Chondrocyte (in vitro differentiated cells): ENCODE results near the gene FIBP. TPM values are rescaled to one million over a fixed set of nuclear protein-coding genes. Genes with fewer than 3 reads are reported as not detected.
A peak's percentile ranks its signal among the peaks of the same experiment; 100 is the strongest.

Experiments
- DNase-seq: peaks from one replicate; pipeline ENCODE4 v3.0.0; 2021; ENCODE audit warnings: mixed read lengths, low spot score
- H3K27ac Mint-ChIP-seq: one replicate; pipeline ENCODE4 v1.8.0; 2021; ENCODE audit warnings: mild to moderate bottlenecking, moderate library complexity, mixed read lengths; ENCODE audit not compliant: unreplicated experiment
- H3K27me3 Mint-ChIP-seq: 2 replicates; pipeline ENCODE4 v1.8.0; 2021; ENCODE audit warnings: low read depth, mixed read lengths
- H3K36me3 Mint-ChIP-seq: 2 replicates; pipeline ENCODE4 v1.8.0; 2021; ENCODE audit warnings: low read depth, mixed read lengths
- H3K4me1 Mint-ChIP-seq: 2 replicates; pipeline ENCODE4 v1.8.0; 2021; ENCODE audit warnings: low read depth, mild to moderate bottlenecking, mixed read lengths
- H3K4me3 Mint-ChIP-seq: one replicate; pipeline ENCODE4 v1.8.0; 2021; ENCODE audit warnings: mild to moderate bottlenecking, moderate library complexity, mixed read lengths; ENCODE audit not compliant: unreplicated experiment
- H3K9me3 Mint-ChIP-seq: 2 replicates; pipeline ENCODE4 v1.8.0; 2021; ENCODE audit warnings: low read depth, mixed read lengths
- total RNA-seq: library from RNA; stranded (reverse); gene quantifications from 3 replicates; pipeline ENCODE4 v1.2.1, GENCODE V29; 2021
- TF ChIP-seq, protein P1 (sequence below): fragments of 200-600 bp; sonication (generic); IDR thresholded peaks from 2 replicates; pipeline ENCODE4 v1.5.0; 2021; ENCODE audit warnings: antibody characterized with exemption, mild to moderate bottlenecking, moderate library complexity

The FIBP gene
- total RNA-seq, 1 donor from 2014 or later: 83.5 TPM

DNA sequence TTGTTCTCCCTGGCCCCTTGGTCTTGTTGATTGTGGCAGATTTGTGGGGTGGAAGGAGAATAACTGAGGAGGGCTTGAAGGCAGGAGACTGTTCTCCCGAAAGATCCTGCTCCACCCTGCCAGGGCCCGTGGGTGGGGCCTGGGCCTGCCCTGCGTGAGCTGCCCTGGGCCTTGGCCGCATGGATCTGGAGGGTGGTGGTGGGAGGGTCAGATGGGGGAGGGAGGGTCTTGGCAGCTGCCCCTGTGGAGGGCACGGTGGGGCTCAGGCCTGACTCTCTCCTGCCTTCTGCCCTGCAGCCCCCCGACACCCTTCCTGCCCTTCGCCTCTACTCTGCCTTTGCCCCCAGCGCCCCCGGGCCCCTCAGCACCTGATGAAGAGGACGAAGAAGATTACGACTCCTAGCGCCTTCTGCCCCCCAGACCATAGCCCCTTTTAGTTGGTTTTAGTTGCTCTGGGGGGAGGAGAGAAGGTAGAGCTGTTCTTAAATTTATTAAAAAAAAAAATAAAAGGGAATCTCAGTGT is 32.8 kb upstream of the FIBP start:
- Mint-ChIP-seq H3K4me3 (no peak overlapping the region), H3K9me3 (no peaks in the 10 kb centered on the region), H3K36me3 (peaks cover 15% of the 10 kb centered on the region), H3K27me3 (no peaks in the 10 kb centered on the region), H3K27ac (no peak overlapping the region), H3K4me1 (peaks cover 27% of the 10 kb centered on the region)
- DNase-seq: no peak
- TF ChIP-seq, protein P1, sequence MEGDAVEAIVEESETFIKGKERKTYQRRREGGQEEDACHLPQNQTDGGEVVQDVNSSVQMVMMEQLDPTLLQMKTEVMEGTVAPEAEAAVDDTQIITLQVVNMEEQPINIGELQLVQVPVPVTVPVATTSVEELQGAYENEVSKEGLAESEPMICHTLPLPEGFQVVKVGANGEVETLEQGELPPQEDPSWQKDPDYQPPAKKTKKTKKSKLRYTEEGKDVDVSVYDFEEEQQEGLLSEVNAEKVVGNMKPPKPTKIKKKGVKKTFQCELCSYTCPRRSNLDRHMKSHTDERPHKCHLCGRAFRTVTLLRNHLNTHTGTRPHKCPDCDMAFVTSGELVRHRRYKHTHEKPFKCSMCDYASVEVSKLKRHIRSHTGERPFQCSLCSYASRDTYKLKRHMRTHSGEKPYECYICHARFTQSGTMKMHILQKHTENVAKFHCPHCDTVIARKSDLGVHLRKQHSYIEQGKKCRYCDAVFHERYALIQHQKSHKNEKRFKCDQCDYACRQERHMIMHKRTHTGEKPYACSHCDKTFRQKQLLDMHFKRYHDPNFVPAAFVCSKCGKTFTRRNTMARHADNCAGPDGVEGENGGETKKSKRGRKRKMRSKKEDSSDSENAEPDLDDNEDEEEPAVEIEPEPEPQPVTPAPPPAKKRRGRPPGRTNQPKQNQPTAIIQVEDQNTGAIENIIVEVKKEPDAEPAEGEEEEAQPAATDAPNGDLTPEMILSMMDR: no peak

DNA sequence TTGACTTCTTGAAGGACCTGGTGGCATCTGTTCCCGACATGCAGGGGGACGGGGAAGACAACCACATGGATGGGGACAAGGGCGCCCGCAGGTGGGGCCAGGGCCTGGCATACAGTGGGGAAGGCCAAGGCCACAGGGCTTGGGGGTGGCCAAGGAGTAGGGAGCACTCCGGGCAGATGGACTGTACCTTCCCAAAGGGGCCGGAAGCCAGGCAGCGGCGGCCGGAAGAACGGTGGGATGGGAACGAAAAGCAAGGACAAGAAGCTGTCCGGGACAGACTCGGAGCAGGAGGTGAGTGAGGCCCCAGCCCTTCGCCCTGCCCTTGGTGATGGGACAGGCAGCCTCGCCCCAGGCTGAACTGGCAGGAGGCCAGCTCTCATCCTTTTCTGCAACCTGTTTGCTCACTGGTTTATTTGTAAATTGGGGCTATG is 32.1 kb upstream of the FIBP start:
- Mint-ChIP-seq H3K27ac (no peak overlapping the region), H3K4me1 (peaks cover 34% of the 10 kb centered on the region), H3K27me3 (no peaks in the 10 kb centered on the region), H3K4me3 (peak overlapping the region; percentile 90), H3K9me3 (no peaks in the 10 kb centered on the region), H3K36me3 (peaks cover 15% of the 10 kb centered on the region)
- DNase-seq: no peak
- TF ChIP-seq, protein P1: no peak

DNA sequence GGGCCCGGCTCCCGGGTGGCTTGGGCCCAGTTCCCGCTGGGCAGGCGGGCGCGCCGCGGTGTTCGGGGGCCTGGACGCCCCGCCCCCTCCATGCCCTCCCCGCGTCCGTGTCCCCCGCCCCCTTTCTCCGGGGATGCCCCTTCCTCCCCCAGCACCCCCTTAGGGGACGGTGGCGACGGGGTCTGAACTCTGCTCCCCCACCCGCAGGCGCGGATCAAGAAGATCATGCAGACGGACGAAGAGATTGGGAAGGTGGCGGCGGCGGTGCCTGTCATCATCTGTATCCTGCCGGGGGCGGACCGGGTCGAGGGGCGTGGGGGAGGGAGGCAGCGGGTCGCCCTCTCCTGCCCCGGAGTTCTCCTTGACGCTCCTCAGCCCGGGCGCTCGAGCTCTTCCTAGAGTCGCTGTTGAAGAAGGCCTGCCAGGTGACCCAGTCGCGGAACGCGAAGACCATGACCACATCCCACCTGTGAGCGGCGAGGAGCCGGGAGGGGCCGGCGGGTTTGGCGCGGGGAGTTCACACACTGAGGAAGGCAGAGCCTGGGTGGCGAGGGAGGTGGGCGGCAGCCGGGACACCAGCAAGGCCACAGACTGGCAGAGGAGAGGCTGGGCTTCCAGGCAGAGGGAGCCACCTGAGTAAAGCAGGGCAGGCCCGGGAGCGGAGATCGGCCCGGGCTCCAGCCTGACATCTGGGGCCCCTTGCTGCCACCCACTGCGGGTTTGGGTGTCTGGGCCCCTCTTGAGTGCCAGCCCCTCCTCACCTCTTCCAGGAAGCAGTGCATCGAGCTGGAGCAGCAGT is 31.5 kb upstream of the FIBP start:
- TF ChIP-seq, protein P1: no peak
- no peaks in the 10 kb centered on the region for H3K27me3 Mint-ChIP-seq
- H3K4me3 Mint-ChIP-seq: peak overlapping the region; percentile 90
- H3K27ac Mint-ChIP-seq: peak overlapping the region; percentile 39
- DNase-seq: no peak
- no peaks in the 10 kb centered on the region for H3K9me3 Mint-ChIP-seq
- H3K4me1 Mint-ChIP-seq: peaks cover 40% of the 10 kb centered on the region
- peaks cover 15% of the 10 kb centered on the region for H3K36me3 Mint-ChIP-seq

DNA sequence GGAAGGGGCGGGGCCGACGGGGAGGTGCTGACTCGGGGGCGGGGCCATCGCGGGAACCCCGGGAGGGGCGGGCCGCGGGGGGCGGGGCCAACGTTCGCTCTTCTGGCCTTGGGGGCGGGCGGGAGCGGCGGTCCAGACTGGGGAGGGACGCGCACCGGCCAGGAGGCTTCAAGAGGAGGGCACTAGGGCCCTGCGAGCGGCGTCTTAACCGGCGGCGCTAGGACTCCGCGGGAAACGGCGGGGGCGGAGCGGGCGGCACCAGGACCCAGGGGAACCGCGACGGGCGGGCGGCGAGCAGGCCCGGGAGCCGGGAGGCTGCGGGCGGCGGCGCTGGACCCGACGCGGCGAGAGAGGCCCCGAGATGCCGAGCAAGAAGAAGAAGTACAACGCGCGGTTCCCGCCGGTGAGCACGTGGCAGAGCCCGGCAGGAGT is 30.9 kb upstream of the FIBP start, which contains the start of gene DRAP1:
Gene DRAP1 (plus strand): TSS at position 286 of the 432 bp plus-strand sequence. CDS start 76 bp downstream, at position 362.
- H3K9me3 Mint-ChIP-seq: no peaks in the 10 kb centered on the region
- H3K4me3 Mint-ChIP-seq: peak within 1 kb of the TSS; percentile 90
- peaks cover 15% of the 10 kb centered on the region for H3K36me3 Mint-ChIP-seq
- peak; percentile 100 for DNase-seq
- TF ChIP-seq, protein P1: no peak
- peaks cover 46% of the 10 kb centered on the region for H3K4me1 Mint-ChIP-seq
- H3K27ac Mint-ChIP-seq: peak within 1 kb of the TSS; percentile 91
- no peaks in the 10 kb centered on the region for H3K27me3 Mint-ChIP-seq

DNA sequence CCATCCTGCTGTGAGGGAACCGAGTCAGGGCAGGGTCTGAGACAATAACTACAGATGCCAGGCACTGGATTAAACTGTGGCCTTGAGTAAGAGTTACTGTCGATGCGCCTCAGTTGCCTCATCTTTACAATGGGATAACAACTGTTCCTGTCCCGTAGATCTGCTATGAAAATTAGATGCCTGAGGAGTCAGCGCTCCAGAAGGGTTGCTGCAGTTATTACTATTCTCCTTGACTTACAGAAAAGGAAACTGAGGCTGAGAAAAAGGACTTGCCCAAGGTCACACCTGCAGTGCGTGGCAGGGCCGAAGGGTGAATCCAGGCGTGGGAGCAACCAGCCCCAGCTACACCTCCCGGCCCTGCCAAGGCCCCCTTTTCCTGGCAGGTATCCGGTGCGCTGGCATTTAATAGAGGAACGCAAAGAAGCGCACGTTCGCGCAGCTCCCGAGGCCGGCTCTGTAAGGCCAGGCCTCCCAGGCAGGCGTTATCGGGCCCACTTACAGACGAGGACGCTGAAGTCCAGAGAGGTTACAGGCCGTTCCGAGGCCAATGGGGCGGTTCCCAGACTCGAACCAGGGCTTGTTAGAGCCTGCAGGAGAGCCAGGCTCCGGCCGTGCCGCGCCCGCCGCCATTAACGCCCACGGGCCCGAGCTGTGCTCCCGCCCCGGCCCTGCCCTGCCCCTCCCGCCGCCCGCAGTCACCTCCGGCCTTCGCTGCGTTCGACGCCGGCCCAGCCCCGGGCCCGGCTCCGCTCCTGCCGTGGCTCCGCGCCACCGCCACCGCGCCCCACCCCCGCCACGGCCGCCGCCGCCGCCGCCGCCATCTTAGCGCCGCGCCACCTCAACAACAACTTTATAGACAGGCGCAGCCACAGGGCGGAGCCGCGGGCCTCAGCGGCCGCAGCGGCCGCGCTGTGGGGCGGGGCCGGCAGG is 30.2 kb upstream of the FIBP start, which contains the start of gene C11orf68:
Gene C11orf68 (minus strand): TSS at position 852 of the 930 bp plus-strand sequence. CDS start 31 bp downstream, at position 821.
- TF ChIP-seq, protein P1: no peak
- peaks cover 46% of the 10 kb centered on the region for H3K4me1 Mint-ChIP-seq
- peak within 1 kb of the TSS; percentile 90 for H3K4me3 Mint-ChIP-seq
- no peaks in the 10 kb centered on the region for H3K9me3 Mint-ChIP-seq
- H3K27ac Mint-ChIP-seq: peak within 1 kb of the TSS; percentile 91
- H3K36me3 Mint-ChIP-seq: peaks cover 15% of the 10 kb centered on the region
- DNase-seq: no peak
- no peaks in the 10 kb centered on the region for H3K27me3 Mint-ChIP-seq
